H1 (cell line): Measurements from ENCODE around the gene MS4A5. TPM values are rescaled to one million over a fixed set of nuclear protein-coding genes. Genes with fewer than 3 reads are reported as not detected.

Experiments used
- ASH2L ChIP-seq: fragments of 200-600, 300-600 bp; sonication (generic); IDR thresholded peaks from one replicate; pipeline ENCODE4 v1.7.1; 2017; ENCODE audit warnings: low read length
- BRCA1 ChIP-seq: IDR thresholded peaks from 2 replicates; pipeline ENCODE4 v1.6.1; 2012; ENCODE audit warnings: low read depth, low read length, improper control_type of control experiment
- CBX5 ChIP-seq: fragments of 300-800, 300-1000 bp; sonication (generic); IDR thresholded peaks from 2 replicates; pipeline ENCODE4 v1.7.1; 2016; ENCODE audit warnings: antibody characterized with exemption, low read length, low read depth
- CBX8 ChIP-seq: fragments of 300-800, 300-1000 bp; sonication (generic); IDR thresholded peaks from 2 replicates; pipeline ENCODE4 v1.7.1; 2016; ENCODE audit warnings: low read depth, low read length, borderline replicate concordance
- CEBPB ChIP-seq: IDR thresholded peaks from 2 replicates; pipeline ENCODE4 v1.6.1; 2012; ENCODE audit warnings: low read depth, low read length
- CTBP2 ChIP-seq: IDR thresholded peaks from 2 replicates; pipeline ENCODE4 v1.7.0; 2011; ENCODE audit warnings: borderline replicate concordance, mild to moderate bottlenecking, moderate library complexity, mixed read lengths, low read length; ENCODE audit not compliant: insufficient read depth, insufficient read length
- GABPA ChIP-seq: IDR thresholded peaks from 2 replicates; pipeline ENCODE4 v1.6.1; 2011; ENCODE audit warnings: mild to moderate bottlenecking, low read length, moderate library complexity, borderline replicate concordance; ENCODE audit not compliant: insufficient read depth
- GTF2F1 ChIP-seq: IDR thresholded peaks from 2 replicates; pipeline ENCODE4 v1.6.1; 2012; ENCODE audit warnings: low read depth, low read length, improper control_type of control experiment, borderline replicate concordance
- HDAC2 ChIP-seq, 2 experiments: fragments of 300-600 bp in 1 of 2; sonication (generic) in 1 of 2; IDR thresholded peaks; 2 replicates each; pipeline ENCODE4 v1.6.1; 2011 to 2012; ENCODE audit warnings: low read depth in 2 of 2, low read length in 2 of 2, mild to moderate bottlenecking in 2 of 2, moderate library complexity in 2 of 2, borderline replicate concordance in 1 of 2, inconsistent platforms in 1 of 2
- JUN ChIP-seq: IDR thresholded peaks from 2 replicates; pipeline ENCODE4 v1.6.1; 2011; ENCODE audit warnings: low read depth, mild to moderate bottlenecking, improper control_type of control experiment, low read length
- JUND ChIP-seq: IDR thresholded peaks from 2 replicates; pipeline ENCODE4 v1.6.1; 2011; ENCODE audit warnings: mild to moderate bottlenecking, improper control_type of control experiment, low read length
- KDM4A ChIP-seq: IDR thresholded peaks from one replicate; pipeline ENCODE4 v1.7.1; 2012; ENCODE audit warnings: low read depth, mild to moderate bottlenecking, moderate library complexity, low read length, inconsistent platforms; ENCODE audit not compliant: severe bottlenecking
- KDM5A ChIP-seq: fragments of 200-600 bp; IDR thresholded peaks from 2 replicates; pipeline ENCODE4 v1.7.1; 2012; ENCODE audit warnings: mild to moderate bottlenecking, low read length, inconsistent platforms, mixed read lengths
- NRF1 ChIP-seq: IDR thresholded peaks from 2 replicates; pipeline ENCODE4 v1.6.1; 2011; ENCODE audit warnings: mild to moderate bottlenecking, low read depth, low read length, improper control_type of control experiment
- RAD21 ChIP-seq, 2 experiments: IDR thresholded peaks in 1 of 2; conservative IDR thresholded peaks in 1 of 2; 2 replicates each; pipeline ENCODE4 v1.6.1; 2011; ENCODE audit warnings: low read depth in 2 of 2, low read length in 2 of 2, improper control_type of control experiment in 1 of 2, inconsistent platforms in 1 of 2, mild to moderate bottlenecking in 1 of 2, moderate library complexity in 1 of 2
- RFX5 ChIP-seq: IDR thresholded peaks from 2 replicates; pipeline ENCODE4 v1.6.1; 2011; ENCODE audit warnings: low read depth, low read length, improper control_type of control experiment, borderline replicate concordance
- RNF2 ChIP-seq: fragments of 200-900, 300-1000 bp; sonication (generic); IDR thresholded peaks from 2 replicates; pipeline ENCODE4 v1.7.1; 2016; ENCODE audit warnings: borderline replicate concordance, low read depth, mild to moderate bottlenecking, antibody characterized with exemption, low read length; ENCODE audit not compliant: poor library complexity, severe bottlenecking; ENCODE audit errors: missing control alignments
- RXRA ChIP-seq: IDR thresholded peaks from 2 replicates; pipeline ENCODE4 v1.6.1; 2011; ENCODE audit warnings: low read depth, mild to moderate bottlenecking, low read length, moderate library complexity; ENCODE audit not compliant: insufficient read depth
- SIX5 ChIP-seq: IDR thresholded peaks from 2 replicates; pipeline ENCODE4 v1.6.1; 2011; ENCODE audit warnings: mild to moderate bottlenecking, low read depth, low read length
- TAF7 ChIP-seq: optimal IDR thresholded peaks from 2 replicates; pipeline ENCODE3; 2011; ENCODE audit warnings: low read depth, mild to moderate bottlenecking, inconsistent platforms, low read length, moderate library complexity, borderline replicate concordance
- polyA plus RNA-seq, 7 experiments: library from polyadenylated mRNA; depleted of rRNA in 3 of 7; stranded (reverse) in 5 of 7; unstranded in 2 of 7; fragments of >200 nt in 5 of 7; fragments of 200-250 nt in 2 of 7; gene quantifications; 1 replicate in 5 of 7; 2 replicates in 1 of 7; 4 replicates in 1 of 7; pipeline versions ENCODE4 v1.2.1 to v1.2.3, GENCODE V29; 2011 to 2013; ENCODE audit warnings: missing spikeins in 2 of 7, mixed read lengths in 2 of 7
- total RNA-seq: library from RNA; stranded (reverse); fragmentation: NEBNext Ultra II Directional; extraction: Animal tissue kit (Norgen Biotek cat#: 25700); gene quantifications from 2 replicates; pipeline ENCODE4 v1.2.1, GENCODE V29; 2021
- TF ChIP-seq, protein P1 (sequence below): IDR thresholded peaks from 2 replicates; pipeline ENCODE4 v1.6.1; 2012; ENCODE audit warnings: inconsistent platforms
- TF ChIP-seq, protein P2 (sequence below): IDR thresholded peaks from 2 replicates; pipeline ENCODE4 v1.6.1; 2012; ENCODE audit warnings: inconsistent platforms

Gene MS4A5
- total and polyA plus RNA-seq, 2 of the 8 experiments (the other 6 are each of a cell fraction or from before 2014, with no cell fraction given) = not detected

- no peak for TF ChIP-seq JUND
- TF ChIP-seq, protein P1, sequence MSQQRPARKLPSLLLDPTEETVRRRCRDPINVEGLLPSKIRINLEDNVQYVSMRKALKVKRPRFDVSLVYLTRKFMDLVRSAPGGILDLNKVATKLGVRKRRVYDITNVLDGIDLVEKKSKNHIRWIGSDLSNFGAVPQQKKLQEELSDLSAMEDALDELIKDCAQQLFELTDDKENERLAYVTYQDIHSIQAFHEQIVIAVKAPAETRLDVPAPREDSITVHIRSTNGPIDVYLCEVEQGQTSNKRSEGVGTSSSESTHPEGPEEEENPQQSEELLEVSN = no peak
- TF ChIP-seq TAF7 = no peak
- TF ChIP-seq KDM5A = no peak
- TF ChIP-seq ASH2L = no peak
- TF ChIP-seq BRCA1 = no peak
- no peak for TF ChIP-seq KDM4A
- no peak for TF ChIP-seq CTBP2
- TF ChIP-seq, protein P2, sequence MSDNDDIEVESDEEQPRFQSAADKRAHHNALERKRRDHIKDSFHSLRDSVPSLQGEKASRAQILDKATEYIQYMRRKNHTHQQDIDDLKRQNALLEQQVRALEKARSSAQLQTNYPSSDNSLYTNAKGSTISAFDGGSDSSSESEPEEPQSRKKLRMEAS = peak; percentile 30; the same call in 1 of the 2 replicates
- TF ChIP-seq RAD21 (IDR thresholded peaks at IDR 0.05 in 1 of 2, conservative IDR thresholded peaks at IDR 0.05 in 1 of 2; ENCODE audit: low read depth in 2 of 2, low read length in 2 of 2) = peak; percentile 67 to 77
- no peak for TF ChIP-seq NRF1
- no peak for TF ChIP-seq GABPA
- no peak for TF ChIP-seq GTF2F1
- no peak for TF ChIP-seq RNF2
- TF ChIP-seq RFX5 = no peak
- no peak for TF ChIP-seq CBX5
- TF ChIP-seq CEBPB = no peak
- no peak for TF ChIP-seq HDAC2 (IDR thresholded peaks at IDR 0.05; ENCODE audit: borderline replicate concordance in 1 of 2, low read depth in 2 of 2, low read length in 2 of 2)
- no peak for TF ChIP-seq SIX5
- no peak for TF ChIP-seq RXRA
- TF ChIP-seq JUN = no peak
- TF ChIP-seq CBX8 = no peak
Observed at GRCh38 chr11:60485987-60486386, 56.6 kb downstream of the MS4A5 start (continued).
